Immature natural killer cell (primary cell): ENCODE results near the gene LRRC26. TPM values are rescaled to one million over a fixed set of nuclear protein-coding genes. Genes with fewer than 3 reads are reported as not detected.

ENCODE experiments used
- DNase-seq, 3 donors: peaks; one replicate each; pipeline ENCODE4 v3.0.0; 2022; ENCODE audit warnings: mixed read lengths in 1 of 3
- H3K27ac Mint-ChIP-seq, 6 donors: one replicate each; pipeline ENCODE4 v1.8.0; 2020; ENCODE audit warnings: mixed read lengths in 6 of 6, mild to moderate bottlenecking in 5 of 6, inconsistent platforms in 4 of 6, moderate library complexity in 3 of 6
- H3K27me3 Mint-ChIP-seq, 3 donors: one replicate each; pipeline ENCODE4 v1.8.0; 2020 to 2021; ENCODE audit warnings: low read depth in 3 of 3, mild to moderate bottlenecking in 3 of 3, mixed read lengths in 3 of 3, moderate library complexity in 3 of 3, inconsistent platforms in 1 of 3
- H3K36me3 Mint-ChIP-seq, 3 donors: one replicate each; pipeline ENCODE4 v1.8.0; 2020; ENCODE audit warnings: mixed read lengths in 3 of 3, inconsistent platforms in 2 of 3, mild to moderate bottlenecking in 2 of 3
- H3K4me1 Mint-ChIP-seq, 2 donors: one replicate each; pipeline ENCODE4 v1.8.0; 2020; ENCODE audit warnings: inconsistent platforms in 2 of 2, mild to moderate bottlenecking in 2 of 2, mixed read lengths in 2 of 2, moderate library complexity in 1 of 2
- H3K4me3 Mint-ChIP-seq, 5 donors: one replicate each; pipeline ENCODE4 v1.8.0; 2020; ENCODE audit warnings: mild to moderate bottlenecking in 5 of 5, mixed read lengths in 5 of 5, inconsistent platforms in 3 of 5, moderate library complexity in 3 of 5
- H3K9me3 Mint-ChIP-seq, 6 donors: one replicate each; pipeline ENCODE4 v1.8.0; 2020; ENCODE audit warnings: mild to moderate bottlenecking in 6 of 6, mixed read lengths in 6 of 6, inconsistent platforms in 4 of 6, moderate library complexity in 3 of 6
- polyA plus RNA-seq, 3 donors: library from polyadenylated mRNA; unstranded; fragments of 300-500 nt; fragmentation: Illumina TruSeq; gene quantifications; one replicate each; pipeline ENCODE4 v1.2.3, GENCODE V29; 2021

LRRC26 gene
- 1 to 10 TPM in 1 of 3 donors, under 1 TPM in 1, not detected in 1; 0.22 to 2.1 TPM for polyA plus RNA-seq

- H3K36me3 Mint-ChIP-seq = no peaks in the 10 kb centered on the region
- no peaks in the 10 kb centered on the region for H3K9me3 Mint-ChIP-seq
- H3K4me1 Mint-ChIP-seq = no peaks in the 10 kb centered on the region
- DNase-seq = no peak
- no peak within 1 kb of the TSS for H3K27ac Mint-ChIP-seq
- H3K27me3 Mint-ChIP-seq = peaks cover 8 to 14% (median 12%) of the 10 kb centered on the region in 3 donors
- H3K4me3 Mint-ChIP-seq = peak within 1 kb of the TSS in 1 of 5 donors; percentile 64
Observed at GRCh38 chr9:137169896-137170358, at the start of gene LRRC26. Gene LRRC26, minus strand, starts transcription at chr9:137170051. Its CDS starts 108 bp downstream, at chr9:137169943.

- no peaks in the 10 kb centered on the region for H3K9me3 Mint-ChIP-seq
- H3K27me3 Mint-ChIP-seq = peaks cover 0 to 7% (median 4%) of the 10 kb centered on the region in 3 donors
- H3K4me1 Mint-ChIP-seq = peaks cover 0 to 2% of the 10 kb centered on the region in 2 donors
- no peak for DNase-seq
- no peak overlapping the region for H3K27ac Mint-ChIP-seq
- no peak overlapping the region for H3K4me3 Mint-ChIP-seq
- H3K36me3 Mint-ChIP-seq = no peaks in the 10 kb centered on the region
Observed at GRCh38 chr9:137218754-137219271, 49.0 kb upstream of the LRRC26 start.

GRCh38 chr9:137218212-137218753, 48.4 kb upstream of the LRRC26 start:
- H3K4me3 Mint-ChIP-seq = no peak overlapping the region
- H3K4me1 Mint-ChIP-seq = peaks cover 0 to 2% of the 10 kb centered on the region in 2 donors
- no peak for DNase-seq
- no peak overlapping the region for H3K27ac Mint-ChIP-seq
- H3K36me3 Mint-ChIP-seq = no peaks in the 10 kb centered on the region
- peaks cover 0 to 4% (median under 1%) of the 10 kb centered on the region in 3 donors for H3K27me3 Mint-ChIP-seq
- no peaks in the 10 kb centered on the region for H3K9me3 Mint-ChIP-seq

- Mint-ChIP-seq H3K27ac (no peak overlapping the region), H3K9me3 (no peaks in the 10 kb centered on the region), H3K4me3 (no peak overlapping the region), H3K27me3 (peaks cover 0 to 2% (median 0%) of the 10 kb centered on the region in 3 donors), H3K4me1 (no peaks in the 10 kb centered on the region), H3K36me3 (no peaks in the 10 kb centered on the region)
- DNase-seq = no peak
Observed at GRCh38 chr9:137217276-137218211, 47.7 kb upstream of the LRRC26 start.

- no peak overlapping the region for H3K27ac Mint-ChIP-seq
- peaks cover 0 to 2% (median 0%) of the 10 kb centered on the region in 3 donors for H3K27me3 Mint-ChIP-seq
- H3K36me3 Mint-ChIP-seq = no peaks in the 10 kb centered on the region
- no peaks in the 10 kb centered on the region for H3K4me1 Mint-ChIP-seq
- DNase-seq = no peak
- peaks cover 0 to under 1% (median 0%) of the 10 kb centered on the region in 6 donors for H3K9me3 Mint-ChIP-seq
- H3K4me3 Mint-ChIP-seq = no peak overlapping the region
Observed at GRCh38 chr9:137216188-137216965, 46.5 kb upstream of the LRRC26 start.

GRCh38 chr9:137215196-137215986, 45.5 kb upstream of the LRRC26 start:
- Mint-ChIP-seq H3K36me3 (no peaks in the 10 kb centered on the region), H3K4me1 (no peaks in the 10 kb centered on the region), H3K9me3 (peaks cover 0 to 1% (median 0%) of the 10 kb centered on the region in 6 donors), H3K4me3 (no peak overlapping the region), H3K27ac (no peak overlapping the region), H3K27me3 (peaks cover 0 to 2% (median 0%) of the 10 kb centered on the region in 3 donors)
- DNase-seq = no peak

- no peaks in the 10 kb centered on the region for H3K27me3 Mint-ChIP-seq
- no peaks in the 10 kb centered on the region for H3K4me1 Mint-ChIP-seq
- no peaks in the 10 kb centered on the region for H3K36me3 Mint-ChIP-seq
- no peak overlapping the region for H3K27ac Mint-ChIP-seq
- no peak overlapping the region for H3K4me3 Mint-ChIP-seq
- DNase-seq = no peak
- peaks cover 0 to 1% (median 0%) of the 10 kb centered on the region in 6 donors for H3K9me3 Mint-ChIP-seq
Observed at GRCh38 chr9:137214620-137215019, 44.8 kb upstream of the LRRC26 start.

GRCh38 chr9:137213160-137214060, 43.6 kb upstream of the LRRC26 start:
- H3K27ac Mint-ChIP-seq = peak overlapping the region in 1 of 6 donors; percentile 46
- no peak for DNase-seq
- H3K27me3 Mint-ChIP-seq = no peaks in the 10 kb centered on the region
- H3K4me3 Mint-ChIP-seq = no peak overlapping the region
- H3K4me1 Mint-ChIP-seq = peaks cover 0 to 2% of the 10 kb centered on the region in 2 donors
- no peaks in the 10 kb centered on the region for H3K36me3 Mint-ChIP-seq
- H3K9me3 Mint-ChIP-seq = peaks cover 0 to 1% (median 0%) of the 10 kb centered on the region in 6 donors

- Mint-ChIP-seq H3K27ac (no peak overlapping the region), H3K4me3 (no peak overlapping the region), H3K27me3 (no peaks in the 10 kb centered on the region), H3K9me3 (peaks cover 0 to 1% (median 0%) of the 10 kb centered on the region in 6 donors), H3K36me3 (no peaks in the 10 kb centered on the region), H3K4me1 (peaks cover 3 to 4% of the 10 kb centered on the region in 2 donors)
- no peak for DNase-seq
Observed at GRCh38 chr9:137212520-137212919, 42.7 kb upstream of the LRRC26 start.

- no peaks in the 10 kb centered on the region for H3K36me3 Mint-ChIP-seq
- peaks cover 12 to 14% of the 10 kb centered on the region in 2 donors for H3K4me1 Mint-ChIP-seq
- DNase-seq = no peak
- no peak overlapping the region for H3K27ac Mint-ChIP-seq
- H3K4me3 Mint-ChIP-seq = no peak overlapping the region
- H3K9me3 Mint-ChIP-seq = peaks cover 0 to 1% (median 0%) of the 10 kb centered on the region in 6 donors
- H3K27me3 Mint-ChIP-seq = peaks cover 0 to 1% (median 0%) of the 10 kb centered on the region in 3 donors
Observed at GRCh38 chr9:137211532-137211931, 41.7 kb upstream of the LRRC26 start.

GRCh38 chr9:137206602-137207001, 36.8 kb upstream of the LRRC26 start:
- Mint-ChIP-seq H3K4me3 (peak overlapping the region; percentile 83 to 91 (median 90)), H3K9me3 (peaks cover 0 to 1% (median 0%) of the 10 kb centered on the region in 6 donors), H3K27ac (peak overlapping the region; percentile 85 to 95 (median 89)), H3K4me1 (peaks cover 42 to 43% of the 10 kb centered on the region in 2 donors), H3K27me3 (peaks cover 0 to 2% (median 2%) of the 10 kb centered on the region in 3 donors), H3K36me3 (no peaks in the 10 kb centered on the region)
- DNase-seq = no peak
